Glomerular endothelial cell (primary cell): ENCODE results near the gene AMPD1. TPM values are rescaled to one million over a fixed set of nuclear protein-coding genes. Genes with fewer than 3 reads are reported as not detected.

Experiments
- DNase-seq: peaks from one replicate; pipeline ENCODE4 v3.0.0-alpha.2; 2011; ENCODE audit warnings: low read depth, low spot score; ENCODE audit errors: extremely low read depth
- total RNA-seq: library from RNA; depleted of rRNA; stranded (reverse); fragments of >200 nt; gene quantifications from 2 replicates; pipeline ENCODE4 v1.2.3, GENCODE V29; 2015

AMPD1 gene
- total RNA-seq, 1 donor from 2014 or later = not detected

- no peak for DNase-seq
These were observed 46.8 kb downstream of the AMPD1 start for GRCh38 chr1:114648503-114648902.

GRCh38 chr1:114641377-114641776, 54.0 kb downstream of the AMPD1 start:
- no peak for DNase-seq

- DNase-seq = no peak
These were observed 56.4 kb downstream of the AMPD1 start for GRCh38 chr1:114638910-114639309.

DNA sequence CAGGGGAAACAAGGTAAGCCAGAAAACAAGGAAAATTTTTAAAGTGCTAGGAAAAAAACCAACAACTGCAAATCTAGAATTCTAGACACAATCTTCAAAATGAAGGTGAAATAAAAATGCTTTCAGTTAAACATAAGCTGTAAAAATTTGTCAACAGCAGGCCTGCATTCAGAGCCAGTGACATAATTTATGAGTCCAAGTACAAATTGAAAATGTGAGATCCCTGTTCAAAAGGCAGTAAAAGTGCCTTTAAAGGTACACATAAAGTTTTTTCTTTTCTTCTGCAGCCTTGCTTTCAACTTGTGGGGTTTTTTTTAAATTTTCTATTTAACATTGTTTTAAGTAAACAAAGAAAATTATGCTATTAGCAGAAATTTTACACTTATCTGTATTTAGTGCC, 62.9 kb downstream of the AMPD1 start:
- DNase-seq = no peak

- no peak for DNase-seq
These were observed 68.2 kb downstream of the AMPD1 start for GRCh38 chr1:114627107-114627506.

- no peak for DNase-seq
These were observed 72.0 kb downstream of the AMPD1 start for GRCh38 chr1:114623364-114623763.

Other genes starting within 250 kb of the AMPD1 start
- 19.5 and 27.0 TPM in 2 replicates for gene TRIM33, start 184.3 kb downstream of the AMPD1 start, total RNA-seq
- gene BCAS2, start 113.9 kb downstream of the AMPD1 start, total RNA-seq = 42.5 and 45.1 TPM in 2 replicates
- 1.2 and 1.3 TPM in 2 replicates for gene DENND2C, start 25.5 kb downstream of the AMPD1 start, total RNA-seq
- gene NRAS, start 21.2 kb upstream of the AMPD1 start, total RNA-seq = 69.8 and 73.7 TPM in 2 replicates
- 539 and 645 TPM in 2 replicates for gene CSDE1, start 62.4 kb upstream of the AMPD1 start, total RNA-seq
- 30.4 and 39.7 TPM in 2 replicates for gene SIKE1, start 85.1 kb upstream of the AMPD1 start, total RNA-seq
- not detected in 2 replicates for gene SYCP1, start 159.3 kb upstream of the AMPD1 start, total RNA-seq